K562 (cell line): ENCODE results near the gene CPNE9. TPM values are rescaled to one million over a fixed set of nuclear protein-coding genes. Genes with fewer than 3 reads are reported as not detected.
A peak's percentile ranks its signal among the peaks of the same experiment; 100 is the strongest.

ENCODE experiments used
- ATAC-seq: fragments of 200-7000 bp; cut with Tn5 transposase; 3 replicates; pipeline ENCODE4 v1.9.1; 2020; ENCODE audit warnings: moderate library complexity
- BruUV-seq: library from RNA; stranded (reverse); fragments of 400-500 nt; replicated peaks from 2 replicates; lab custom pipeline; 2021; lab: Mats Ljungman, UMichigan
- CTCF ChIA-PET: fragments of 300-600 bp; formaldehyde crosslinking; extraction: SDS; loops from one replicate; lab custom pipeline; 2021; ENCODE audit warnings: low intra/inter-chr PET ratio; lab: Yijun Ruan, JAX
- POLR2A ChIA-PET: fragments of 300-600, 350-650 bp; sonication (Branson Sonifier 250); formaldehyde crosslinking; extraction: SDS; loops from one replicate; lab custom pipeline; 2021; ENCODE audit warnings: antibody characterized with exemption, inconsistent platforms; lab: Yijun Ruan, JAX
- DNase-seq, 4 experiments: peaks; one replicate each; pipeline versions ENCODE4 v3.0.0 to v3.0.0-alpha.2; 2011 to 2018; ENCODE audit warnings: low spot score in 3 of 4, mixed read lengths in 3 of 4; ENCODE audit errors: extremely low read depth in 1 of 4
- FAIRE-seq: peaks from 2 replicates; lab custom pipeline; 2011; peaks lifted over from hg19 to GRCh38; lab: Jason Lieb, UNC
- H2AFZ ChIP-seq: 2 replicates; pipeline ENCODE4 v1.6.0; 2011; ENCODE audit warnings: low read depth, low read length, control low read depth, inconsistent platforms
- H3K27ac ChIP-seq: fragments of 200-600 bp; 3 replicates; pipeline ENCODE4 v1.8.0; 2011; ENCODE audit warnings: low read depth, mild to moderate bottlenecking, control low read depth, inconsistent platforms, low read length, moderate library complexity, mixed read lengths; ENCODE audit errors: extremely low read depth
- H3K27me3 ChIP-seq, 2 experiments: fragments of 300-600 bp in 1 of 2; 2 replicates in 1 of 2; 3 replicates in 1 of 2; pipeline versions ENCODE4 v1.6.0 to v1.8.0; 2011; ENCODE audit warnings: inconsistent platforms in 2 of 2, low read length in 2 of 2, mild to moderate bottlenecking in 1 of 2, mixed read lengths in 1 of 2, moderate library complexity in 1 of 2; ENCODE audit not compliant: control insufficient read depth in 2 of 2, insufficient read depth in 2 of 2
- H3K36me3 ChIP-seq: fragments of 300-600 bp; 3 replicates; pipeline ENCODE4 v1.8.0; 2011; ENCODE audit warnings: mild to moderate bottlenecking, low read length, inconsistent platforms; ENCODE audit not compliant: control insufficient read depth, insufficient read depth
- H3K4me1 ChIP-seq, 2 experiments: fragments of 200-600 bp in 1 of 2; replicated peaks in 1 of 2; 2 replicates in 1 of 2; 3 replicates in 1 of 2; pipeline versions ENCODE4 v1.5.1 to v1.8.0; 2011; ENCODE audit warnings: inconsistent platforms in 2 of 2, low read length in 2 of 2, mild to moderate bottlenecking in 1 of 2, mixed read lengths in 1 of 2, moderate library complexity in 1 of 2; ENCODE audit not compliant: control insufficient read depth in 2 of 2, insufficient read depth in 2 of 2
- H3K4me2 ChIP-seq: 2 replicates; pipeline ENCODE4 v1.6.1; 2011; ENCODE audit warnings: low read length, control low read depth, inconsistent platforms, mixed read lengths; ENCODE audit not compliant: insufficient read depth
- H3K4me3 ChIP-seq: fragments of 200-600 bp; sonication (generic), shearing (Covaris generic); 2 replicates; pipeline ENCODE4 v1.5.1; 2016; ENCODE audit warnings: control low read depth, inconsistent platforms
- H3K79me2 ChIP-seq: fragments of 200-600 bp; 3 replicates; pipeline ENCODE4 v1.8.0; 2011; ENCODE audit warnings: low read length, inconsistent platforms; ENCODE audit not compliant: control insufficient read depth, insufficient read depth
- H3K9ac ChIP-seq, 2 experiments: 2 replicates each; pipeline versions ENCODE4 v1.6.0 to v1.6.1; 2011; ENCODE audit warnings: low read depth in 2 of 2, low read length in 2 of 2, control low read depth in 1 of 2, inconsistent platforms in 1 of 2, mild to moderate bottlenecking in 1 of 2, mixed read lengths in 1 of 2; ENCODE audit not compliant: insufficient read depth in 1 of 2
- H3K9me1 ChIP-seq: one replicate; pipeline ENCODE4 v1.6.0; 2011; ENCODE audit warnings: inconsistent platforms, mild to moderate bottlenecking, low read length, moderate library complexity; ENCODE audit not compliant: control insufficient read depth, insufficient read depth
- H3K9me3 ChIP-seq: replicated peaks from 2 replicates; pipeline ENCODE4 v1.5.1; 2011; ENCODE audit warnings: low read depth, low read length, inconsistent platforms; ENCODE audit not compliant: control insufficient read depth, insufficient read depth
- H4K20me1 ChIP-seq: replicated peaks from 2 replicates; pipeline ENCODE4 v1.6.1; 2011; ENCODE audit warnings: low read length, inconsistent platforms, mixed read lengths; ENCODE audit not compliant: control insufficient read depth, insufficient read depth
- ETV1 ChIP-seq: fragments of 450-650 bp; conservative IDR thresholded peaks from 2 replicates; pipeline ENCODE4 v1.6.1; 2016; ENCODE audit warnings: missing genetic modification characterization, control low read depth, low read depth, missing compliant biosample characterization
- PKNOX1 ChIP-seq: fragments of 450-650 bp; IDR thresholded peaks from 2 replicates; pipeline ENCODE4 v1.6.1; 2016
- RAD51 ChIP-seq: fragments of 450-650 bp; IDR thresholded peaks from 2 replicates; pipeline ENCODE4 v1.7.1; 2016; ENCODE audit warnings: low read depth, mild to moderate bottlenecking, borderline replicate concordance
- REST ChIP-seq, 2 experiments: fragments of 450-650 bp; formaldehyde crosslinking in 1 of 2; IDR thresholded peaks; 2 replicates each; pipeline versions ENCODE4 v1.4.0 to v1.6.1; 2014 to 2020; ENCODE audit warnings: mild to moderate bottlenecking in 2 of 2, borderline replicate concordance in 1 of 2, low read depth in 1 of 2
- TAF15 ChIP-seq: fragments of 200-400 bp; formaldehyde crosslinking; IDR thresholded peaks from 2 replicates; pipeline ENCODE4 v1.6.1; 2017; ENCODE audit warnings: mild to moderate bottlenecking, low read depth, low read length, moderate library complexity
- TFE3 ChIP-seq: fragments of 450-650 bp; formaldehyde crosslinking; IDR thresholded peaks from 2 replicates; pipeline ENCODE4 v1.4.0; 2020; ENCODE audit warnings: mild to moderate bottlenecking, mixed read lengths
- ZNF175 ChIP-seq: fragments of 200-800 bp; sonication (Bioruptor generic); IDR thresholded peaks from 2 replicates; pipeline ENCODE4 v1.6.1; 2016; ENCODE audit warnings: low read depth, mild to moderate bottlenecking, missing genetic modification characterization, missing compliant biosample characterization
- WGBS: fragments of 100-300 bp; shearing (Covaris generic); methylation state at CpG from one replicate; pipeline ENCODE4 v1.1.6; 2016; ENCODE audit warnings: low coverage, mixed read lengths; ENCODE audit not compliant: insufficient coverage; ENCODE audit errors: missing lambda C conversion rate; 5-methylcytosine and 5-hydroxymethylcytosine counted together
- in situ Hi-C: fragments of 300-500 bp; cut with MboI; formaldehyde crosslinking; loops from 4 replicates; pipeline ENCODE4 v1.15.0; 2018; ENCODE audit warnings: inconsistent platforms, mixed read lengths
- intact Hi-C: fragments of 100-400 bp; cut with micrococcal nuclease; formaldehyde crosslinking; loops from 2 replicates; pipeline ENCODE4 v1.14.2; 2022
- polyA plus RNA-seq, 8 experiments: library from polyadenylated mRNA; depleted of rRNA in 4 of 8; stranded (reverse) in 5 of 8; unstranded in 3 of 8; fragments of >200 nt; fragmentation: Nextera tagmentation in 2 of 8; fragmentation: Illumina TruSeq in 1 of 8; extraction: Ambion mirVana in 2 of 8; extraction: Trizol in 1 of 8; gene quantifications; 2 replicates each; pipeline versions ENCODE4 v1.2.1 to v1.2.3, GENCODE V29; 2011 to 2014; ENCODE audit warnings: inconsistent platforms in 1 of 8, missing spikeins in 1 of 8
- total RNA-seq, 7 experiments: library from RNA; depleted of rRNA in 6 of 7; stranded (reverse); fragments of >200 nt in 6 of 7; fragmentation: Illumina TruSeq in 2 of 7; extraction: Trizol in 2 of 7; gene quantifications; 2 replicates each; pipeline versions ENCODE4 v1.2.1 to v1.2.3, GENCODE V29; 2011 to 2021; ENCODE audit warnings: low replicate concordance in 1 of 7
- TF ChIP-seq, protein P1 (sequence below): sonication (generic); formaldehyde crosslinking; IDR thresholded peaks from 2 replicates; pipeline ENCODE4 v1.9.0; 2022; ENCODE audit warnings: mild to moderate bottlenecking, missing genetic modification reagents

CPNE9 gene
- total and polyA plus RNA-seq, 9 of the 15 experiments (the other 6 are each of a cell fraction or from before 2014, with no cell fraction given), result 0.22 to 0.56 (median 0.29) TPM; not detected in 3

- Histone ChIP-seq H3K79me2 (no peaks in the 10 kb centered on the region), H3K9ac (no peak overlapping the region), H3K27me3 (no peaks in the 10 kb centered on the region), H3K9me1 (no peaks in the 10 kb centered on the region), H3K4me2 (no peak overlapping the region), H3K4me1 (peaks cover 0 to 19% of the 10 kb centered on the region in 2 experiments; a peak in 3 of 5 replicates), H4K20me1 (no peaks in the 10 kb centered on the region), H2AFZ (no peak overlapping the region), H3K9me3 (no peaks in the 10 kb centered on the region; the same call in 1 of the 2 replicates), H3K27ac (no peak overlapping the region), H3K36me3 (no peaks in the 10 kb centered on the region), H3K4me3 (no peak overlapping the region)
- FAIRE-seq, result peak; percentile 89
- BruUV-seq, result no TSS peak
- CTCF ChIA-PET, result no interaction called here
- 49% methylated on average over 4 of the region's 4 CpGs for WGBS
- peak; percentile 73 for ATAC-seq
- POLR2A ChIA-PET, result interaction anchor here (0.8 to 1.0 kb wide), 3 partner anchors 10 to 65 kb away, joined by 3 to 4 read pairs (median 3); no protein-coding TSS in a partner anchor
- in situ Hi-C loops, result no loop called here
- intact Hi-C loops, result no loop called here
- peak; percentile 54 to 74 (median 68) for DNase-seq
- 0 out of 2 replicates have a peak, but pooled peaks have one; percentile 8 for TF ChIP-seq ETV1 (tag)
- TF ChIP-seq, protein P1, sequence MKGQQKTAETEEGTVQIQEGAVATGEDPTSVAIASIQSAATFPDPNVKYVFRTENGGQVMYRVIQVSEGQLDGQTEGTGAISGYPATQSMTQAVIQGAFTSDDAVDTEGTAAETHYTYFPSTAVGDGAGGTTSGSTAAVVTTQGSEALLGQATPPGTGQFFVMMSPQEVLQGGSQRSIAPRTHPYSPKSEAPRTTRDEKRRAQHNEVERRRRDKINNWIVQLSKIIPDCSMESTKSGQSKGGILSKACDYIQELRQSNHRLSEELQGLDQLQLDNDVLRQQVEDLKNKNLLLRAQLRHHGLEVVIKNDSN (CRISPR knock-in tag), result peak; percentile 95
- no peak for TF ChIP-seq TAF15
- TF ChIP-seq RAD51, result peak; percentile 97
- peak; percentile 58 for TF ChIP-seq REST (IDR thresholded peaks at IDR 0.05; ENCODE audit: borderline replicate concordance)
- TF ChIP-seq REST (CRISPR knock-in tag; IDR thresholded peaks at IDR 0.05; ENCODE audit: low read depth), result no peak
- peak; percentile 97 for TF ChIP-seq TFE3 (CRISPR knock-in tag)
- TF ChIP-seq ZNF175 (CRISPR knock-in tag), result 0 out of 2 replicates have a peak, but pooled peaks have one; percentile 30
- TF ChIP-seq PKNOX1, result peak; percentile 55; the same call in 1 of the 2 replicates
Observed at GRCh38 chr3:9765865-9766264, 62.2 kb downstream of the CPNE9 start.
